Esophagus squamous epithelium (tissue), 4 donors: ENCODE measurements around the gene PKP3.

Source experiments
- POLR2A ChIP-seq, 4 donors: fragments of 450-650 bp; IDR thresholded peaks; one replicate each; pipeline ENCODE4 v1.6.1; 2017; ENCODE audit warnings: antibody characterized with exemption in 4 of 4, mild to moderate bottlenecking in 4 of 4, moderate library complexity in 3 of 4
- TF ChIP-seq, protein P1 (sequence below), 6 experiments: fragments of 450-650 bp in 4 of 6; fragments of 200-600 bp in 2 of 6; sonication (generic) in 2 of 6; IDR thresholded peaks; one replicate each; pipeline ENCODE4 v1.5.1; 2016 to 2019; ENCODE audit warnings: antibody characterized with exemption in 6 of 6, mild to moderate bottlenecking in 4 of 6, moderate library complexity in 4 of 6

- TF ChIP-seq POLR2A (IDR thresholded peaks at IDR 0.05) = no peak
- TF ChIP-seq, protein P1, sequence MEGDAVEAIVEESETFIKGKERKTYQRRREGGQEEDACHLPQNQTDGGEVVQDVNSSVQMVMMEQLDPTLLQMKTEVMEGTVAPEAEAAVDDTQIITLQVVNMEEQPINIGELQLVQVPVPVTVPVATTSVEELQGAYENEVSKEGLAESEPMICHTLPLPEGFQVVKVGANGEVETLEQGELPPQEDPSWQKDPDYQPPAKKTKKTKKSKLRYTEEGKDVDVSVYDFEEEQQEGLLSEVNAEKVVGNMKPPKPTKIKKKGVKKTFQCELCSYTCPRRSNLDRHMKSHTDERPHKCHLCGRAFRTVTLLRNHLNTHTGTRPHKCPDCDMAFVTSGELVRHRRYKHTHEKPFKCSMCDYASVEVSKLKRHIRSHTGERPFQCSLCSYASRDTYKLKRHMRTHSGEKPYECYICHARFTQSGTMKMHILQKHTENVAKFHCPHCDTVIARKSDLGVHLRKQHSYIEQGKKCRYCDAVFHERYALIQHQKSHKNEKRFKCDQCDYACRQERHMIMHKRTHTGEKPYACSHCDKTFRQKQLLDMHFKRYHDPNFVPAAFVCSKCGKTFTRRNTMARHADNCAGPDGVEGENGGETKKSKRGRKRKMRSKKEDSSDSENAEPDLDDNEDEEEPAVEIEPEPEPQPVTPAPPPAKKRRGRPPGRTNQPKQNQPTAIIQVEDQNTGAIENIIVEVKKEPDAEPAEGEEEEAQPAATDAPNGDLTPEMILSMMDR (IDR thresholded peaks at IDR 0.05) = no peak
Measured at GRCh38 chr11:372809-373715, 20.9 kb upstream of the PKP3 start.
